ENCODE data around the gene TAOK1. TPM values are rescaled to one million over a fixed set of nuclear protein-coding genes. Genes with fewer than 3 reads are reported as not detected.

TAOK1 gene
- total and polyA plus RNA-seq, 9 of the 15 experiments (the other 6 are each of a cell fraction or from before 2014, with no cell fraction given), result 3.2 to 33.1 (median 16.5) TPM

GRCh38 chr17:29589524-29590410 lies 199.6 kb downstream of the TAOK1 start, which contains the start of gene GIT1:
GIT1 (minus strand) TSS chr17:29589648; CDS start chr17:29589378, 270 bp downstream.
- H3K27me3 ChIP-seq (ENCODE audit: control insufficient read depth in 2 of 2, insufficient read depth in 2 of 2, low read length in 2 of 2), result no peaks in the 10 kb centered on the region
- H3K9me3 ChIP-seq (replicated peaks; ENCODE audit: control insufficient read depth, insufficient read depth, low read depth, low read length), result no peaks in the 10 kb centered on the region
- intact Hi-C loops (cut with micrococcal nuclease), result loop anchor here (2.0 to 5.0 kb wide), 2 partner anchors 197 to 297 kb away; partner anchors contain the start of gene TAOK1
- H3K36me3 ChIP-seq (ENCODE audit: control insufficient read depth, insufficient read depth, low read length), result no peaks in the 10 kb centered on the region
- H3K79me2 ChIP-seq (ENCODE audit: control insufficient read depth, insufficient read depth, low read length), result peaks cover 30% of the 10 kb centered on the region
- peak; percentile 80 for ATAC-seq
- peak within 1 kb of the TSS; percentile 62 for H3K27ac ChIP-seq (ENCODE audit: extremely low read depth, low read depth, low read length)
- peak within 1 kb of the TSS; percentile 56 for H3K4me3 ChIP-seq
- 12% methylated on average over 19 of the region's 70 CpGs for WGBS (ENCODE audit: insufficient coverage, low coverage, missing lambda C conversion rate)
- CTCF ChIA-PET (ENCODE audit: low intra/inter-chr PET ratio), result interaction anchor here (0.6 kb wide), 1 partner anchor 221 kb away, joined by 3 read pairs; no protein-coding TSS in a partner anchor
- POLR2A ChIA-PET, result no interaction called here
- no TSS peak for BruUV-seq (replicated peaks)
- H2AFZ ChIP-seq (ENCODE audit: low read depth, low read length), result peak within 1 kb of the TSS; percentile 95
- peaks cover 5% of the 10 kb centered on the region for H4K20me1 ChIP-seq (replicated peaks; ENCODE audit: control insufficient read depth, insufficient read depth, low read length)
- in situ Hi-C loops (cut with MboI), result no loop called here
- peak within 1 kb of the TSS; percentile 86 for H3K4me2 ChIP-seq (ENCODE audit: insufficient read depth, low read length)
- peak within 1 kb of the TSS; percentile 48 to 92 for H3K9ac ChIP-seq (ENCODE audit: insufficient read depth in 1 of 2, low read depth in 2 of 2, low read length in 2 of 2)
- peak; percentile 79 for FAIRE-seq
- DNase-seq (ENCODE audit: extremely low read depth in 1 of 4, low spot score in 3 of 4), result peak; percentile 89 to 96 (median 90)
- H3K9me1 ChIP-seq (ENCODE audit: control insufficient read depth, insufficient read depth, low read length), result peaks cover 2% of the 10 kb centered on the region
- H3K4me1 ChIP-seq (replicated peaks in 1 of 2; ENCODE audit: control insufficient read depth in 2 of 2, insufficient read depth in 2 of 2, low read length in 2 of 2), result peaks cover 38 to 78% of the 10 kb centered on the region in 2 experiments
- TF ChIP-seq PREB (CRISPR knock-in tag; IDR thresholded peaks at IDR 0.05), result 0 out of 2 replicates have a peak, but pooled peaks have one; percentile 40
- TF ChIP-seq ZKSCAN1 (IDR thresholded peaks at IDR 0.05; ENCODE audit: low read depth, low read length), result no peak
- TF ChIP-seq DNMT1 (IDR thresholded peaks at IDR 0.05), result no peak
- TF ChIP-seq ZNF639 (CRISPR knock-in tag; conservative IDR thresholded peaks at IDR 0.05 in 1 of 2, IDR thresholded peaks at IDR 0.05 in 1 of 2), result peak in 1 of 2 experiments; percentile 60; a peak in 2 of 4 replicates
- TF ChIP-seq, protein P1, sequence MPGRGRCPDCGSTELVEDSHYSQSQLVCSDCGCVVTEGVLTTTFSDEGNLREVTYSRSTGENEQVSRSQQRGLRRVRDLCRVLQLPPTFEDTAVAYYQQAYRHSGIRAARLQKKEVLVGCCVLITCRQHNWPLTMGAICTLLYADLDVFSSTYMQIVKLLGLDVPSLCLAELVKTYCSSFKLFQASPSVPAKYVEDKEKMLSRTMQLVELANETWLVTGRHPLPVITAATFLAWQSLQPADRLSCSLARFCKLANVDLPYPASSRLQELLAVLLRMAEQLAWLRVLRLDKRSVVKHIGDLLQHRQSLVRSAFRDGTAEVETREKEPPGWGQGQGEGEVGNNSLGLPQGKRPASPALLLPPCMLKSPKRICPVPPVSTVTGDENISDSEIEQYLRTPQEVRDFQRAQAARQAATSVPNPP (IDR thresholded peaks at IDR 0.05; ENCODE audit: borderline replicate concordance, insufficient read depth, insufficient read length), result no peak
- peak in 1 of 2 experiments; percentile 57; a peak in 1 of 4 replicates for TF ChIP-seq NONO (IDR thresholded peaks at IDR 0.05; ENCODE audit: low read depth in 2 of 2, low read length in 1 of 2)
- peak; percentile 36; the same call in 1 of the 2 replicates for TF ChIP-seq ZFX (CRISPR knock-in tag; IDR thresholded peaks at IDR 0.05)
- TF ChIP-seq, protein P2, sequence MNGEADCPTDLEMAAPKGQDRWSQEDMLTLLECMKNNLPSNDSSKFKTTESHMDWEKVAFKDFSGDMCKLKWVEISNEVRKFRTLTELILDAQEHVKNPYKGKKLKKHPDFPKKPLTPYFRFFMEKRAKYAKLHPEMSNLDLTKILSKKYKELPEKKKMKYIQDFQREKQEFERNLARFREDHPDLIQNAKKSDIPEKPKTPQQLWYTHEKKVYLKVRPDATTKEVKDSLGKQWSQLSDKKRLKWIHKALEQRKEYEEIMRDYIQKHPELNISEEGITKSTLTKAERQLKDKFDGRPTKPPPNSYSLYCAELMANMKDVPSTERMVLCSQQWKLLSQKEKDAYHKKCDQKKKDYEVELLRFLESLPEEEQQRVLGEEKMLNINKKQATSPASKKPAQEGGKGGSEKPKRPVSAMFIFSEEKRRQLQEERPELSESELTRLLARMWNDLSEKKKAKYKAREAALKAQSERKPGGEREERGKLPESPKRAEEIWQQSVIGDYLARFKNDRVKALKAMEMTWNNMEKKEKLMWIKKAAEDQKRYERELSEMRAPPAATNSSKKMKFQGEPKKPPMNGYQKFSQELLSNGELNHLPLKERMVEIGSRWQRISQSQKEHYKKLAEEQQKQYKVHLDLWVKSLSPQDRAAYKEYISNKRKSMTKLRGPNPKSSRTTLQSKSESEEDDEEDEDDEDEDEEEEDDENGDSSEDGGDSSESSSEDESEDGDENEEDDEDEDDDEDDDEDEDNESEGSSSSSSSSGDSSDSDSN (IDR thresholded peaks at IDR 0.05; ENCODE audit: borderline replicate concordance in 1 of 2, low read depth in 2 of 2, low read length in 2 of 2), result no peak
- no peak for TF ChIP-seq BMI1 (IDR thresholded peaks at IDR 0.05; ENCODE audit: low read length)
- TF ChIP-seq NEUROD1 (IDR thresholded peaks at IDR 0.05; ENCODE audit: borderline replicate concordance, low read depth, low read length, partially characterized antibody), result peak; percentile 63
- peak; percentile 23; the same call in 1 of the 2 replicates for TF ChIP-seq GATAD2B (IDR thresholded peaks at IDR 0.05; ENCODE audit: borderline replicate concordance)
- peak; percentile 53; the same call in 1 of the 2 replicates for TF ChIP-seq ZNF668 (CRISPR knock-in tag; IDR thresholded peaks at IDR 0.05)
- TF ChIP-seq BACH1 (tag; IDR thresholded peaks at IDR 0.05), result no peak

Data from K562 (cell line).